Mesothelial cell of epicardium (in vitro differentiated cells): ENCODE data around the gene TRMT1L. TPM values are rescaled to one million over a fixed set of nuclear protein-coding genes. Genes with fewer than 3 reads are reported as not detected.

ENCODE experiments used
- DNase-seq, 2 experiments: peaks; one replicate each; pipeline ENCODE4 v3.0.0; 2021; ENCODE audit warnings: low spot score in 2 of 2; ENCODE audit not compliant: unreplicated experiment in 2 of 2
- H3K27ac Mint-ChIP-seq: 2 replicates; pipeline ENCODE4 v1.8.0; 2021; ENCODE audit warnings: mixed read lengths
- H3K27me3 Mint-ChIP-seq: 2 replicates; pipeline ENCODE4 v1.8.0; 2021; ENCODE audit warnings: low read depth, mixed read lengths
- H3K36me3 Mint-ChIP-seq: 2 replicates; pipeline ENCODE4 v1.8.0; 2021; ENCODE audit warnings: mixed read lengths
- H3K4me1 Mint-ChIP-seq: 2 replicates; pipeline ENCODE4 v1.8.0; 2021; ENCODE audit warnings: mixed read lengths
- H3K4me3 Mint-ChIP-seq: 2 replicates; pipeline ENCODE4 v1.8.0; 2021; ENCODE audit warnings: mild to moderate bottlenecking, moderate library complexity, mixed read lengths
- H3K9me3 Mint-ChIP-seq: 2 replicates; pipeline ENCODE4 v1.8.0; 2021; ENCODE audit warnings: mixed read lengths
- CTCF ChIP-seq: fragments of 200-600 bp; sonication (generic); IDR thresholded peaks from one replicate; pipeline ENCODE4 v1.5.0; 2021; ENCODE audit warnings: antibody characterized with exemption; ENCODE audit not compliant: unreplicated experiment
- total RNA-seq: library from RNA; stranded (reverse); gene quantifications from 3 replicates; pipeline ENCODE4 v1.2.1, GENCODE V29; 2021

TRMT1L gene
- total RNA-seq, 1 donor from 2014 or later: 16.7 TPM

- peaks cover 5% of the 10 kb centered on the region for H3K4me1 Mint-ChIP-seq
- no peak for TF ChIP-seq CTCF
- no peak overlapping the region for H3K4me3 Mint-ChIP-seq
- peaks cover 35% of the 10 kb centered on the region for H3K36me3 Mint-ChIP-seq
- H3K27ac Mint-ChIP-seq: no peak overlapping the region
- H3K27me3 Mint-ChIP-seq: no peaks in the 10 kb centered on the region
- DNase-seq: no peak
- H3K9me3 Mint-ChIP-seq: peaks cover 16% of the 10 kb centered on the region
These were observed 87.5 kb downstream of the TRMT1L start for GRCh38 chr1:185069202-185069772.

GRCh38 chr1:185068341-185068740 lies 88.4 kb downstream of the TRMT1L start:
- TF ChIP-seq CTCF: no peak
- peaks cover 5% of the 10 kb centered on the region for H3K4me1 Mint-ChIP-seq
- H3K4me3 Mint-ChIP-seq: no peak overlapping the region
- no peaks in the 10 kb centered on the region for H3K27me3 Mint-ChIP-seq
- no peak for DNase-seq
- peaks cover 41% of the 10 kb centered on the region for H3K36me3 Mint-ChIP-seq
- H3K9me3 Mint-ChIP-seq: peaks cover 25% of the 10 kb centered on the region
- no peak overlapping the region for H3K27ac Mint-ChIP-seq

Other genes starting within 250 kb of the TRMT1L start
- gene NIBAN1, start 182.4 kb downstream of the TRMT1L start, total RNA-seq: 0.38 to 0.47 TPM (median 0.45 TPM) in 3 replicates
- 33.6 to 37.6 TPM (median 36.1 TPM) in 3 replicates for gene RNF2, start 111.4 kb downstream of the TRMT1L start, total RNA-seq
- 8.0 to 8.6 TPM (median 8.1 TPM) in 3 replicates for gene SWT1, start 214 bp upstream of the TRMT1L start, total RNA-seq
- gene IVNS1ABP, start 160.3 kb upstream of the TRMT1L start, total RNA-seq: 162 to 167 TPM (median 166 TPM) in 3 replicates